GM21381 (cell line): ENCODE measurements around the gene ACAA1.
"Not testable (repeated sequence)": the region's sequence is repeated elsewhere in the genome, so short reads cannot be mapped to it uniquely, and the experiment has no call there.

Experiments
- ATAC-seq: cut with Tn5 transposase; IDR thresholded peaks from one replicate; pipeline ENCODE4 v1.9.1; 2021; ENCODE audit warnings: mild to moderate bottlenecking, moderate library complexity; ENCODE audit not compliant: unreplicated experiment

The ACAA1 gene

DNA sequence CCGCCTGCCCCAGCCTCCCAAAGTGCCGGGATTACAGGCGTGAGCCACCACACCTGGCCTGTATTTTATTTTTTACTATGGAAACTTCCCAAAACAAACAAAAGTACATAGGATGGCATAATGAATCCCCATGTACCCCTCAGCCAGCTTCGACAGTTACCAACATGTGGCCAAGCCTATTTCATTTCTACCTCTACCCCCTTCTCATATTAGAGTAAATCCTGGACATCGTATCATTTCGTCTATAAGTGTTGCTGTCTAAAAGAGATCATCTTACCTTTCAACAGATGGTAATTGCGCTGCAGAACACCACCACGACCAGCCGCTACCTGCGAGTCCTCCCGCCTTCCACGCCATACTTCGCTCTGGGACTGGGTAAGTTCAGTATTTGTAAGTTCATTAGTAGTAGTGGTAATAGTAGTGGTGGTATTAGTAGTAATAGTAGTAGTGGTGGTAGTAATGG is 53.0 kb downstream of the ACAA1 start:
- no peak for ATAC-seq

DNA sequence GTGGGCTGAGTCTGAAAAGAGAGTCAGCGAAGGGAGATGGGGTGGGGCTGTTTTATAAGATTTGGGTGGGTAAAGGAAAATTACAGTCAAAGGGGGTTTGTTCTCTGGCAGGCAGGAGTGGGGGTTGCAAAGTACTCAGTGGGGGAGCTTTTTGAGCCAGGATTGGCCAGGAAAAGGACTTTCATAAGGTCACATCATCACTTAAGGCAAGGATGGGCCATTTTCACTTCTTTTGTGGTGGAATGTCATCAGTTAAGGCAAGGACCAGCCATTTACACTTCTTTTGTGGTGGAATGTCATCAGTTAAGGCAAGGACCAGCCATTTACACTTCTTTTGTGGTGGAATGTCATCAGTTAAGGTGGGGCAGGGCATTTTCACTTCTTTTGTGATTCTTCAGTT is 53.7 kb downstream of the ACAA1 start:
- ATAC-seq, result not testable (repeated sequence)

- not testable (repeated sequence) for ATAC-seq
Observed at GRCh38 chr3:38082296-38082695, 54.6 kb downstream of the ACAA1 start.

DNA sequence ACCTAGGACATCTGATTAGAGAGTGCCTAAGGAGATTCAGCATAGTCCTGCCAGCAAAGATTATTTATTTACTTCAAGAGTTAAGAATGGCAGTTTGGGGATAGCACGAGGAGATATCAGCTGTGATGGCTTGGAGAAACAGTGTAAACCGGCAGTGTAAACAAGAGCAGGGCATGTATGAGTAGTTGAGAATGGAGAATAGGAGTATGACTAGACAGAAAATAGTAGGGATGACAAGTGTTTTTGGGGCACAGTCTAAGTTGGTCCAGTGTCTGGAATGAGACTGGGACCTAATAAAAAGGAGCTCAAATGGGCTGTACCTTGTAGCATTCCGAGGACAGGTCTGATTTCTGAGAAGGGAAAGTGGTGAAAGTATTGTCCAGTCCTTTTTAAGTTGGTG is 59.9 kb downstream of the ACAA1 start:
- not testable (repeated sequence) for ATAC-seq
